Measurements from ENCODE around the gene CENPL.
"Not testable (repeated sequence)": the region's sequence is repeated elsewhere in the genome, so short reads cannot be mapped to it uniquely, and the experiment has no call there.

Gene CENPL

DNA sequence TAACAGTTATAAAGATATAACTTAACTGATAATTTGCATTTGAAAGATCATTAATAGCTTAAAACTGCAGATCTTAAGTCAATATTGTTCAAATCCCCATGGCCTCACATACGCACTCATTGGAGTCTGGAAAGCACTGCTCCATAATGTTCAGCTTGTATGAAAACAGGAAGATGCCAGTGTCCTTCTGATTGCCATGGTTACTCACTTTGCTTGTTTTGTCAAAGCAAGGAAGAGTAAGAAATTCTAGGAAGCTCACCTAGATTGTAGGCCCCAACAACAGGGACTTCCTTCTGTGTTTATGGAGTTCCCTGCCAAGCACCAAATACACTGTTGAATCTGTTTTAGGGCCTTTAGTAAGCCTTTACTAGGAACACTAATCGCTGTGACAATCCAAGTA lies 32.2 kb upstream of the CENPL start:
- no peak for DNase-seq

DNA sequence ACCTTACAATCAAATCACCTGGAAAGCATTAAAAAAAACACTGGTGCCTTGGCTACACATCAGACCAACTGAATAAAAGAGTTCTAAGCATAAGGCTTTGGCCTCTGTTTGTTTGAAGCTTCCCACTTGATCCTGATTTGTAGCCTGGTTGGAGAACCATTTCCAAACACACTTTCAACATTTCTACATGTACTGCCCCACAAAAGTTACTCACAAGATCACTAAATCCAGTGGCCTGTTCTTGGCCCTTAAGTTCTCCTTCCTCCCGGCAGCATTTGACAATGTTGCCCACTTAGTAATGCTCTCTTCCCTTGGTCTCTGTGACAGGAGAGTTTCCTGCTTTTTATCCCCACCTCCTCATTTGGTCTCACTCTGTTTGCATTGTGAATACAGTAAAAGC lies 31.3 kb upstream of the CENPL start:
- DNase-seq, result no peak

DNA sequence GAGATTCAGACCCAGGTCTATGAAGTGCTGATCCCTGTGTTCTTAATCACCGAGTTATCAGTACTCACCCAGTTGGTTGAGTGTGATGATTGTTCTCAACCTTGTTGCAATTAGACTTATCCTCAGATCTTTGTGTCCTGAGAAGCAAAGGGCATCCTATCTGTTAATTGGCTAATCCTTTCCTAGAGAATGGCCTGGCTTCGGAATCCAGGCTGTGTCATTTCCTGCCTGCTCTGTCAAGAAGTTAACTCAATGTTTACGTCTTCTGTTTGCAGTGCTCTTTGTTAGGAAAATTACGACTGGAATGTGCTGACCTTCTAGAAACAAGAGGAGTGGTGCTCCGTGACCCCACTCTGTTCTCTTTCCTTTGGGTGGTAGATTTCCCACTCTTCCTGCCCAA lies 28.4 kb upstream of the CENPL start:
- DNase-seq, result no peak

DNA sequence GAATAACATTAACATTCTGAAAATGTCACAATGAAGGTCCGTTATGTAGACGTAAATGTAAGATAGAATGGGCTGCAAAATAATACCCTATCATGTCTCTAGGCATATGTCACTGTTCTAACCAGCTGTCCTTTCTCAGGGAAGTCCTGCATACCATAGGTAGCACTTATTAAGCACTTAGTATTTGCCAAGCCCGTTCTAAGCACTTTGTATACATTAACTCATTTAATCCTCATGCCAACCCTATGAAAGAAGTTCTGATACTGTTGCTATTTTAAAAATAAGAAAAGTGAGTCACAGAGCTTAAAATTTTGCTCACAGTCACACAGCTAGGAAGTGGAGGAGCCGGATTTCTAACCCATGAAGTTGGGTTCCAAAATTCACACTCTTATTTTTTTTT lies 27.4 kb upstream of the CENPL start:
- no peak for DNase-seq

DNA sequence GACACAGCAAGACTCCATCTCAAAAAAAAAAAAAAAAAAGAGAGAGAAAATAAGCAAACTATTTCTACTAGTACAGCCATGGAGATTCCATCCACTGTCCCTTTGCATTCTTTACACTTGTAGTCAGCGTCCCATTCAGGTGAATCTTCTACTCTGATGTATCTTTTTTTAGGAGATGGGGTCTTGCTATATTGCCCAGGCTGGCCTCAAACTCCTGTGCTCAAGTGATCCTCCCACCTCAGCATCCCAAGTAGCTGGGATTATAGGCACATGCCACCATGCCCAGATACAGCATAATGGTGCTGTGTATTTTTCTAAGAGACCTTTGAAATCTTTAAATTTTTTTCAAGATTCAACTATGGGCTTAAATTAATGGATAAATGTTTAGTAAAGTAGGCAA lies 8.1 kb upstream of the CENPL start:
- DNase-seq, result no peak

DNA sequence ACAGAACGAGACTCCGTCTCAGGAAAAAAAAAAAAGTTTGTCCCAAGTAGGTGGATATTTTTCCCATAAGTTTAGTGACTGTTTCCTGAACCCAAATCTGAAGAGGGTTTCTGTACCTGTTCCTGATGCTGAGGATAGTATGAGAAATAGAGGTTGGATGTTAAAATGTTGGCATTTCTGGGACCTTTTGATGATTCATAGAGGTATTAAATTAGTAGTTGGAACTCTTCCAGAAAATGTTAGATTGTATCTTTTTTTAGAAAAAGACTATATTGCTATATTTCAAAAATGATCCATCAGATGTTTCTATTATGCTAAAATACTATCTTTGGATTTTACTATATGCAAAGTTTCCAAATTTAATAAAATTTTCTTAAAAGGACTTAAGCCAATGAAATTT lies 2.9 kb upstream of the CENPL start:
- no peak for DNase-seq

DNA sequence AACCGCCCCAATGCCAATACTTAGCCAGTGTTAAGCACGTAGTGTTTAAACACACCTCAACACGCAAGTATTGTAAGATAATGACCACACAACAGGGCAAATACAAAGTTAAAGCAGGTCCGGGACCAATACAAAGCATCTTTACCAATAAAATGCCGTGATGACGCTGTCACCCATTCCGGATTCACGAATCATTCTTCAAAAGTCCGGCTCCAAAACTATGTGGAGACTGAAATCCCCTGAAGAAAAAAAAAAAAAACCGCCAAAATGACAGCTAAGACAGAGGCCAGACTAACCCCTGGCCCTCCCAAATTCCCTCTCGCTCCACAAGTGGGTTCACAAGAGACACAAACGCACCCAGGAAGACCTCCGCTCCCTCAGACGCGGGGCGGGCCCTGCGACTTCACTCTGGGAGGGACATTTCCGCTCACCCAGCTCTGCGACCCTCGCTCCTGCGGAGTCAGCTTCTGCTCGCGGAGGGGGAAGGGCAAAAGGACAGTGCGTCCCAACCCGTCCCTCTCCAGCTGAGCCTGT lies 835 bp downstream of the CENPL start:
- DNase-seq, result no peak

DNA sequence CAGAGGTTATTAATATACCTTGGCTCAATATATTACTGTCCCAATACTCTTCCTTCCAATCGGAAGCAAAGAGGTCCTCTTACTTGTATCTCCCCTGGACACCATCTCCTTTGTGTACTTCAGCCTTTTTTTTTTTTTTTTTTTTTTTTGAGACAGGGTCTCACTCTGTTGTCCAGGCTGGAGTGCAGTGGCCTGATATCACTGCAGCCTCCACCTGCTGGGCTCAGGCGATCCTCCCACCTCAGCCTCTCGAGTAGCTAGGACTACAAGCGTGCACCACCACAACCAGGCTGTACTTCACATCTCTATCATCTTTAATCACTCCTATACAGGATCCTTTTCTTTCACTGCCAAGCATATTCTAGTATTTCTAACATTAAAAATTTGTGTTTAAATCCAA lies 3.0 kb downstream of the CENPL start:
- no peak for DNase-seq

DNA sequence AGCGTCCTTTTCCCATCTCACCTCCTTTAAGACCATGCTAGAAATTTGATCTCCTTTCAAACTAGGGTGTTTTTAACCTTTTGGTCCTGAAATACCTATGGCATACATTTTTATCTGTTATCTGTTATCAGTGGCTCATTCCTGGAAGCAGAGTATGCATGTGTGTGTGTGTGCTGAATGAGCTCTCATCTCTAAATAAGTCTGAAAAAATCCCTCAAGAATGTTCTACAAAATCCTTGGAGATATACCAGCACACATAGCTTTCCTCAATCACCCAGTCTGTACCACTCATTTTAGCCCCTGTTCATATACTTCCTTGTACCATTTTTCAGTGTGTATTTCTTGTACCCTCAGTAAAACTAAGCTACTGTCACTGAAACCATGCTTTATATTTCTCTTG lies 6.2 kb downstream of the CENPL start:
- no peak for DNase-seq

DNA sequence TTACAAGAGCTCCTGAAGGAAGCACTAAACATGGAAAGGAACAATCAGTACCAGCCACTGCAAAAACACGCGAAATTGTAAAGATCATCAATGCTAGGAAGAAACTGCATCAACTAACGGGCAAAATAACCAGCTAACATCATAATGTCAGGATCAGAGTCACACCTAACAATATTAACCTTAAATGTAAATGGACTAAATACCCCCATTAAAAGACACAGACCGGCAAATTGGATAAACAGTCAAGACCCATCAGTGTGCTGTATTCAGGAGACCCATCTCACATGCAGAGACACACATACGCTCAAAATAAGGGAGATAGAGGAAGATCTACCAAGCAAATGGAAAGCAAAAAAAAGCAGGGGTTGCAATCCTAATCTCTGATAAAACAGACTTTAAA lies 11.0 kb downstream of the CENPL start:
- DNase-seq, result not testable (repeated sequence)

DNA sequence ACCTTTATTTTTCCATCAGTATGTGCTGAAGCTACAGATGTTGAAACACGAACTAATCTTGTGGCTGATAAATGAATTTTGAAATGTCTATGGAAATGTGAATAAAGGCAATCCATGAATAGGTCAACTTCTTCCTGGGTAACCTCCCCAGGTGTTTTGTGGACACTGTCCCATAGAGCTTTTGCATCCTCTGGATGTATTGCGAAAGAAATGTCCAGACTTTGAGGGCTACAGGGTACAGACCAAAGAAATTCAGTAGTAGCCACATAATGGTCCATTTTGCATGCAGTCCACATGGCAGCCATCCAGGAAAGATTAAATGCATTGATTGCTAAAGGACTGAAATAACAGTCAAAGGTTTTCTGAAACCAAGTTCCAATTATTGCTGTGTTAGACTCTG lies 21.7 kb downstream of the CENPL start:
- no peak for DNase-seq

DNA sequence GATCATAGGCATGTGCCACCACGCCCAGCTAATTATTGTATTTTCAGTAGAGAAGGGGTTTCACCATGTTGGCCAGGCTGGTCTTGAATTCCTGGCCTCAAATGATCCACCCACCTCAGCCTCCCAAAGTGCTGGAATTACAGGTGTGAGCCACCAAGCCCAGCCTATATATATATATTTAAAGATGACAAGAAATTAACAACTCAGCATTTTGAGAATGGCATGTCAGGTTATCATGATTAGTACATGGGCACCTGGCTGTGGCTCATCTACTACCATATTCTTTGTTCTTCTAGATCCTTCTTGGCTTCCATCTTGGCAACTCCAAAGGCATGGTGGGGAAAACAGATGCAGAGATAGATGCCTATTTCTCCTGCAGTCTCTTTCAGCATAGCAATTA lies 24.7 kb downstream of the CENPL start:
- not testable (repeated sequence) for DNase-seq

DNA sequence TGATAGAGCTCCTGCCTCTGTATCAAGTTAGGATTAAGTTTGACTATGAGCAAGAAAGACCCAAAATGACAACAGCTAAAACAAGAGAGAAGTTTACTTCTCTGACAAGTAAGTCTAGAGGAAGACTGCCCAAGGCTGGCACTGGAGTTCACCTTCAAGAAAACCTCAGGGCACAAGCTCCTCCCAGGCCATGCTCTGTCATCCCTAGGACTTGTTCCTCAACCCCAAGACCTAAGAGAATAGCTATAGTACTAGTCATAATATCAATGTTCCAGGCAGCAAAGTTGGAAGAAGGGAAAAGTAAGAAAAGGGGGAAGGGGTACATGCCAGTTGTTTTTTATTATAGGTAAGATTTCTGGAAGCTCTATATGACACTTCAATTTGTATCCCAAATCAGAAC lies 26.6 kb downstream of the CENPL start:
- DNase-seq, result no peak

DNA sequence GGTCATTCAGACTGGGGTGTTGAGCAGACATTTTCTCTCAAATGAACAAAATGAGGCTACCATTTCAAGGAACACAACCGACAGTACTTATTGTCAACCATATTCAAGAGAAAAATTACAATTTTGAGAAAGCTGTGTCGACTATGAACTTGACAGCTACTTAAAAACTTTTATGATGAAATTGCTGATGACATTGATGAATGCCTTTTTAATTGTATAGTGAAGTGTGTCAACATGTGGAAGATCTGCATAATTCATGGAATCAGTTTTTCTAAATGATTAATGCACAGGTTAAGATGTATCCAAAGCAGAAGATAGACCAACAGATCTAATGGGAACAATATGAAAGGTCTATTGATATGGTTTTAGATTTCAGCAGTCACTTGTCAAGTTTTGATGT lies 34.8 kb downstream of the CENPL start:
- no peak for DNase-seq

DNA sequence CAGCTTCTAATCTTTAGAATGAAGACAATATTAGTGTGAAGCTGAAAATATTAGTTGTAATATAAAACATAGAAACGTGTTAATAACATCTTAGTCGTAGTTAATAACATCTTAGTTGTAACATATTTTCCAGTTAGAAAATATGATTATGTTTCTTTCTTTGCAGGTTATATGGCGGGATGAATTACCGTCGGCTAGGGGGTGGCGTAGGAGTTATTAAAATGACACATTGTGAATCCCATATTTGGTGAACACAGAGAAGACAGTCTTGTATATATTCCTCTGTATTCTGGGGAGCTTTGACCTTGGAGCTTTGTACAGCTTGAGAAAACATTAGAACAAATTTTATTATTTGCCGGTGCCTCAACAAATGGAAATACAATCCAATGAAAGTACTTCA lies 39.7 kb downstream of the CENPL start:
- DNase-seq, result no peak

DNA sequence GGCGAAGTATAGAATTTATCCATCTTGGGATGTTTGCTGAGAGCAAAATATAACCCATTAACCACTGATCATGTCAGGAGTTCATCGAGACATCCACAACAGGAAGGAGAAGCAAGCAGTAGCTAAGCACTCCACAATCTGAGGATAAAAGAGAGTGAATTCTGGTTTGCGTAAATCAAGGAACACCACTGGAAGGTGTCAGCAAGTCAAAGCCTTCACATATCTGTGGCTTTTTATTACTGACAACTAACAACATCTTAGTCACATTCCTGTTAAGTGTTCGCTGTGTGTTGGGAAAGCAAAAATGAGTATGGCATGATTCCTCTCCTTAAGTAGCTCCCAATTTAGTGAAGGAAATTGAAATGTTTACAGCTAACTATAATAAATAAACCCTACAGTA lies 44.7 kb downstream of the CENPL start:
- DNase-seq, result no peak

DNA sequence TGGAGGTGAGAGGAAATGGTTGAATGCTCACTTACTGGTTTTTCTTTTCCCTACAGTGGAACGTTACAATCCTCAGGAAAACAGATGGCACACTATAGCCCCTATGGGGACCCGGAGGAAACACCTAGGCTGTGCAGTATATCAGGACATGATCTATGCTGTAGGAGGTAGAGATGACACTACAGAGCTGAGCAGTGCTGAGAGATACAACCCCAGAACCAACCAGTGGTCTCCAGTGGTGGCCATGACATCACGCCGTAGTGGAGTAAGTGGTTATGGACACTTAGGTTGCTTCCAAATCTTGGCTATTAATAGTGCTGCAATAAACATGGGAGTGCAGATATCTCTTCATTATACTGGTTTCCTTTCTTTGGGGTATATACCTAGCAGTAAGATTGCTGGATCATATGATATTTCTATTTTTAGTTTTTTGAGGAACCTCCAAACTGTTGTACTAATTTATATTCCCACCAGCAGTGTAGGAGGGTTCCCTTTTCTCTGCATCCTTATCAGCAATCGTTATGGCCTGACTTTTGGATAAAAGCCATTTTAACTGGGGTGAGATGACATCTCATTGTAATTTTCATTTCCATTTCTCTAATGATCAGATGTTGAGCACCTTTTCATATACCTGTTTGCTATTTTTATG lies 49.0 kb downstream of the CENPL start:
- no peak for DNase-seq

DNA sequence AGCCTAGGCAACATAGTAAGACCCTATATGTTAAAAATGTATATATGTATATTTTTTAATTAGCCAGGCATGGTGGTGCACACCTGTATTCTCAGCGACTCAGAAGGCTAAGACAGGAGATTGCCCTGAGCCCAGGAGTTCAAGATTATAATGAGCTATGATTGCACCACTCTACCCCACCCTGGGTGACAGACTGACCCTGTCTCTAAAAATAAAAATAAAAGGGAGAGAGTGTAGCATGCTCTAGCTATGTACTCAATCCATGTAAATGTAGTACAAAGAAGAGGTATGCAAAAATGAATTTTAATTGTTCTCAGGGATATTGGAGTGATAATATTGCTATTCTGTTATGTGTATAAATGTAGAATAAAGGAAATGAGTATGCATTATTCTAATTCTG lies 53.1 kb downstream of the CENPL start:
- DNase-seq, result no peak

DNA sequence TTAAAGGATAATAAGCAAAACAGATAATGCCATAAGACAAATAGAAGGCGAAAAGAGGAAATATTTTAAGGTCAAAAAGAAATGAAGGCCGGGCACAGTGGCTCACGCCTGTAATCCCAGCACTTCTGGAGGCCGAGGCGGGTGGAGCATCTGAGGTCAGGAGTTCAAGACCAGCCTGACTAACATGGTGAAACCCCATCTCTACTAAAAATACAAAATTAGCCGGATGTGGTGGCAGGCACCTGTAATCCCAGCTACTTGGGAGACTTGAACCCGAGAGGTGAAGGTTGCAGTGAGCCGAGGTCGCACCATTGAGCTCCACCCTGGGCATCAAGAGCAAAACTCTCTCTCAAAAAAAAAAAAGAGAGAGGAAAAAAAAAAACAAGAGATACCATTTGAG lies 54.4 kb downstream of the CENPL start:
- not testable (repeated sequence) for DNase-seq

DNA sequence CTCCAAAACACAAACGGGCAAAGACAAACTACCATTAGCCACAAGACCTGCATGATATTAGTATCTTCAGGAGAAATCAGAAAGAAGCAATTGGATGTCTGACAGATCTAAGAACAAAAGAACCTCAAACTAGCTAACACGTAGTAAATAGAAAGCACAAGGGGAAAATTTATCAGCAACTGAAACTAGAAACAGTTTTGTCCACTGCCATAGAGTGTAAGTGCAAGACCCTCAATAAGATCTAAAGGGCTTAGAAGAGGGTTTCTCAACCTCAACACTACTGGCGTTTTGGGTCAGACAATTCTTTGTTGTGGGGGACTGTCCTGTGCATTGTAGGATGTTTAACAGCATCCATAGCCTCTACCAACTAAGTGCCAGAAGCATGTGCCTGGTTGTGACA lies 55.9 kb downstream of the CENPL start:
- DNase-seq, result no peak

DNA sequence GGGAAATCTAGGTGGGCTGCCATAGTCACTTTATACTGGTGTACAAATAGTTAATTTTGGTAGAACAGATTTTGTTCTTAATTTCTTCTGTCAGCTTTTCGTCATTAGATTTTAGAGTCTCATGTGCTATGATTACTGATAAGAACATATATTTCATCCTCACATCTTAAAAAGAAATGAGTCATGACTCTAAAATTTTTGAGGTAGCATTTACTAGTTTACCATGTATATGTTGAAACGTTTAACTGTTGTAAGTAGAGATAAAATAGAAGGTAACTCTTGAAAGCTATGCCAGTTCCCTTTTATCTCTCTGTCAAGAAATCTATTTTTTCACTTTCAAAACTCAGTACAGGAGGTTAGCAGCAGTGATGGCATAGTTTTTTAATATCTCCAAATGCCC lies 56.5 kb downstream of the CENPL start:
- no peak for DNase-seq

DNA sequence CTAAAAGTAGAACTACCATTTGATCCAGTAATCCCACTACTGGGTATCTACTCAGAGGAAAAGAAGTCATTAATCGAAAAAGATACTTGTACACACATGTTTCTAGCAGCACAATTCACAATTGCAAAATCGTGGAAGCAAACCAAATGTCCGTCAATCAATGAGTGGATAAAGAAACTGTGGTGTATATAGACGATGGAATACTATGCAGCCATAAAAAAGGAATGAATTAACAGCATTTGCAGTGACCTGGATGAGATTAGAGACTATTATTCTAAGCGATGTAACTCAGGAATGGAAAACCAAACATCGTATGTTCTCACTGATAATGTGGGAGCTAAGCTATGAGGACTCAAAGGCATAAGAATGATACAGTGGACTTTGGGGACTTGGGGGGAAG lies 60.4 kb downstream of the CENPL start:
- DNase-seq, result not testable (repeated sequence)

DNA sequence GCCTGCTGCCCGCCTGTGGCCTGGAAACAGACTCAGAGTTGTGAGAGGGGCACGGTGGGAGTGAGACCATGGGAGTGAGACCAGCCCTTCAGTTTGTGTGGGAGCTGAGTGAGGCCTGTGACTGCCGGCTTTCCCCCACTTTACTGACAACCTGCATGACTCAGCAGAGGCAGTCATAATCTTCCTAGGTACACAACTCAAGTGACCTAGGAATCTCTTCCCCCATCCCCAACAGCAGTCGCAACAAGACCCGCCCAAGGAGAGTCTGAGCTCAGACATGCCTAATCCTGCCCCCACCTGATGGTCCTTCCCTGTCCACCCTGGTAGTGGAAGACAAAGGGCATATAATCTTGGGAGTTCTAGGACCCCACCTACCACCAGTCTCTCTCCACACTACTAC lies 65.7 kb downstream of the CENPL start:
- no peak for DNase-seq

DNA sequence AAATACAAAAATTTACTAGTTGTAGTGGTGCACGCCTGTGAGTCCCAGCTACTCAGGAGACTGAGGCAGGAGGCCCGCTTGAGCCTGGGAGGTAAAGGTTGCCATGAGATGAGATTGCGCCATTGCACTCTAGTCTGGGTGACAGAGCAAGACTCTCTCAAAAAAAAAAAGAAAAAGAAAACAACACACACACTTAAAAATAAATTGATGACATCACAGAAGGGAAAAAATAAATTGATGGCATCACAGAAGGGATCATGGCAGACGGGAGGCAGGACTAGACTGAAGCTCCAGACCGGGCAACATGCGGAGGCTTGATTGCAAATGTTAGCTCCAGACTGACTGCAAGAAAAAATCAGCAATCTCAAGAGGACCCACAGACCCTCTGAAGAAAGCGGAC lies 66.6 kb downstream of the CENPL start:
- no peak for DNase-seq

DNA sequence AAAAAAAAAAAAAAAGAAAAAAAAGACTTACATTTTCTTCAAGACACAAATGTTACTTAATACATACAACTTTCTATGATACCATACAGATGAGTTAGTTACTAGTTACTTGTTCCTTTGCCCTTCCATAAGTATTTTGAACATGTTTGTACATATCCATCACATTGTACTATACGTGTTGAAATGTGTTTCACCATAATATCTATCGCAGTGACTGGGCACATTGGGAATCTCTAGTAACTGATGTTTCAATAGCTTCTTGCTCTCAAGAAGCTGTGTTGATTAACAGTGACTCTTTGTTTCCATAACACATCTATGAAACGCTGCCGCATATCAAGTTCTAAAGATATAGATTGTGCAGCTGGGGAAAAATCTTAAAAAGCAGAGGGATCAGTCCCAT lies 67.0 kb downstream of the CENPL start:
- DNase-seq, result no peak

DNA sequence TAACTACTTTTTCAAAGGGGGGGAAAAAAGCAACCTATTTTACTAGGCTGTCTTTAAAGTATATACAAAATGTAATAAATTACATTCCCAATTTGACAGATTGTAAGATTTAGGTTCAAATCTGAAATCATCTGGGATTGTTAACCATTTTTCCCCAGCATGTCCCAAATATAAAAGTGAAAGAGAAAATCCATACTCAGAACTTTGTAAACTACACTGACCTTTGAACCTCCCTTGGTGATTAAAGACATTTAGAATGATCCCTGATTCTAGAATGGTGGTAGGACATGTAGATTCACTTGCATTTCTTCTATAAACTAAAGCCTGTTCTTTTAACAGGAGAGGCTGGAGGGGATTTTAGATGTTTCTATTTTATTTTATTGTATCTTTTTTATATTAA lies 70.9 kb downstream of the CENPL start:
- no peak for DNase-seq
